OCI-LY7 (cell line): ENCODE results near the gene STS. TPM values are rescaled to one million over a fixed set of nuclear protein-coding genes. Genes with fewer than 3 reads are reported as not detected.

Experiments
- BruUV-seq: library from RNA; stranded (reverse); fragments of 400-500 nt; replicated peaks from 2 replicates; lab custom pipeline; 2021; lab: Mats Ljungman, UMichigan
- CTCF ChIA-PET: fragments of 300-600 bp; sonication (Branson Sonifier 250); formaldehyde crosslinking; loops from one replicate; lab custom pipeline; 2022; ENCODE audit warnings: antibody characterized with exemption; ENCODE audit not compliant: unreplicated experiment; lab: Charles Lee
- POLR2A ChIA-PET: fragments of 300-600 bp; sonication (Branson Sonifier 250); formaldehyde crosslinking; loops from one replicate; lab custom pipeline; 2022; ENCODE audit warnings: antibody characterized with exemption; lab: Charles Lee
- DNase-seq: peaks from one replicate; pipeline ENCODE4 v3.0.0-alpha.2; 2015; ENCODE audit warnings: low spot score
- H2AFZ ChIP-seq: fragments of 200-600 bp; sonication (generic), shearing (Covaris generic); 2 replicates; pipeline ENCODE4 v1.6.1; 2014; ENCODE audit warnings: mild to moderate bottlenecking, antibody characterized with exemption, low read length, moderate library complexity
- H3K27ac ChIP-seq: fragments of 200-600 bp; sonication (generic); 2 replicates; pipeline ENCODE4 v1.5.1; 2014; ENCODE audit warnings: mixed run types, low read depth, mild to moderate bottlenecking, moderate library complexity, low read length, inconsistent platforms; ENCODE audit not compliant: poor library complexity, severe bottlenecking
- H3K36me3 ChIP-seq: fragments of 200-600 bp; sonication (generic); 2 replicates; pipeline ENCODE4 v1.6.1; 2014; ENCODE audit warnings: mild to moderate bottlenecking, antibody characterized with exemption, low read length, moderate library complexity, mixed read lengths; ENCODE audit not compliant: insufficient read depth
- H3K4me1 ChIP-seq: fragments of 200-600 bp; sonication (generic); 2 replicates; pipeline ENCODE4 v1.5.1; 2014; ENCODE audit warnings: mild to moderate bottlenecking, low read length; ENCODE audit not compliant: insufficient read depth, poor library complexity, severe bottlenecking
- H3K4me2 ChIP-seq: fragments of 200-600 bp; sonication (generic); 2 replicates; pipeline ENCODE4 v1.6.1; 2014; ENCODE audit warnings: mild to moderate bottlenecking, low read length
- H3K4me3 ChIP-seq: fragments of 200-600 bp; sonication (generic); 2 replicates; pipeline ENCODE4 v1.5.1; 2014; ENCODE audit warnings: mild to moderate bottlenecking, low read depth, low read length; ENCODE audit not compliant: poor library complexity, severe bottlenecking
- H3K79me2 ChIP-seq: fragments of 200-600 bp; sonication (generic); 2 replicates; pipeline ENCODE4 v1.6.1; 2016; ENCODE audit warnings: low read depth, mild to moderate bottlenecking, low read length, moderate library complexity, mixed read lengths; ENCODE audit not compliant: insufficient read depth
- H3K9me2 ChIP-seq: fragments of 200-600 bp; sonication (generic); 2 replicates; pipeline ENCODE4 v1.6.1; 2016; ENCODE audit warnings: mild to moderate bottlenecking, low read length, mixed read lengths; ENCODE audit not compliant: insufficient read depth
- H3K9me3 ChIP-seq: fragments of 200-600 bp; sonication (generic); 2 replicates; pipeline ENCODE4 v1.6.1; 2014; ENCODE audit warnings: mild to moderate bottlenecking, mixed run types, low read length, mixed read lengths
- H4K20me1 ChIP-seq: fragments of 200-600 bp; sonication (generic); 2 replicates; pipeline ENCODE4 v1.6.1; 2014; ENCODE audit warnings: mild to moderate bottlenecking, antibody characterized with exemption, low read length, moderate library complexity, mixed read lengths; ENCODE audit not compliant: insufficient read depth
- EZH2phosphoT487 ChIP-seq: fragments of 200-600 bp; sonication (generic); IDR thresholded peaks from 2 replicates; pipeline ENCODE4 v1.6.1; 2018; ENCODE audit warnings: low read depth, borderline replicate concordance, mild to moderate bottlenecking, mixed run types, antibody characterized with exemption, low read length, moderate library complexity, mixed read lengths
- intact Hi-C: fragments of 100-400 bp; cut with micrococcal nuclease; formaldehyde crosslinking; loops from one replicate; pipeline ENCODE4 v1.10.0; 2022; ENCODE audit not compliant: unreplicated experiment
- total RNA-seq, 2 experiments: library from RNA; depleted of rRNA in 1 of 2; stranded (reverse); fragments of >200 nt in 1 of 2; shearing (Covaris generic) in 1 of 2; gene quantifications; 2 replicates each; pipeline ENCODE4 v1.2.3, GENCODE V29; 2014 to 2022
- TF ChIP-seq, protein P1 (sequence below): fragments of 200-600 bp; sonication (generic); conservative IDR thresholded peaks from 2 replicates; pipeline ENCODE4 v1.5.1; 2014; ENCODE audit warnings: mild to moderate bottlenecking, antibody characterized with exemption, low read length, moderate library complexity, mixed read lengths

STS gene
- total RNA-seq, 2 experiments from 2014 or later: 16.3 to 40.3 TPM

- peaks cover 10% of the 10 kb centered on the region for H3K4me1 ChIP-seq
- H4K20me1 ChIP-seq: no peaks in the 10 kb centered on the region
- H3K9me2 ChIP-seq: no peaks in the 10 kb centered on the region
- intact Hi-C loops: no loop called here
- no peaks in the 10 kb centered on the region for H3K36me3 ChIP-seq
- no peak overlapping the region for H3K27ac ChIP-seq
- no peak overlapping the region for H3K4me2 ChIP-seq
- no peak overlapping the region for H3K4me3 ChIP-seq
- POLR2A ChIA-PET: no interaction called here
- no peak for TF ChIP-seq EZH2phosphoT487
- TF ChIP-seq, protein P1, sequence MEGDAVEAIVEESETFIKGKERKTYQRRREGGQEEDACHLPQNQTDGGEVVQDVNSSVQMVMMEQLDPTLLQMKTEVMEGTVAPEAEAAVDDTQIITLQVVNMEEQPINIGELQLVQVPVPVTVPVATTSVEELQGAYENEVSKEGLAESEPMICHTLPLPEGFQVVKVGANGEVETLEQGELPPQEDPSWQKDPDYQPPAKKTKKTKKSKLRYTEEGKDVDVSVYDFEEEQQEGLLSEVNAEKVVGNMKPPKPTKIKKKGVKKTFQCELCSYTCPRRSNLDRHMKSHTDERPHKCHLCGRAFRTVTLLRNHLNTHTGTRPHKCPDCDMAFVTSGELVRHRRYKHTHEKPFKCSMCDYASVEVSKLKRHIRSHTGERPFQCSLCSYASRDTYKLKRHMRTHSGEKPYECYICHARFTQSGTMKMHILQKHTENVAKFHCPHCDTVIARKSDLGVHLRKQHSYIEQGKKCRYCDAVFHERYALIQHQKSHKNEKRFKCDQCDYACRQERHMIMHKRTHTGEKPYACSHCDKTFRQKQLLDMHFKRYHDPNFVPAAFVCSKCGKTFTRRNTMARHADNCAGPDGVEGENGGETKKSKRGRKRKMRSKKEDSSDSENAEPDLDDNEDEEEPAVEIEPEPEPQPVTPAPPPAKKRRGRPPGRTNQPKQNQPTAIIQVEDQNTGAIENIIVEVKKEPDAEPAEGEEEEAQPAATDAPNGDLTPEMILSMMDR: no peak
- DNase-seq: no peak
- BruUV-seq: no TSS peak
- H2AFZ ChIP-seq: no peak overlapping the region
- no peaks in the 10 kb centered on the region for H3K9me3 ChIP-seq
- H3K79me2 ChIP-seq: peaks cover 7% of the 10 kb centered on the region; the same call in 1 of the 2 replicates
- CTCF ChIA-PET: no interaction called here
Observed at GRCh38 chrX:7153231-7153630, 5.7 kb downstream of the STS start.

- no peak overlapping the region for H2AFZ ChIP-seq
- CTCF ChIA-PET: no interaction called here
- no peaks in the 10 kb centered on the region for H4K20me1 ChIP-seq
- intact Hi-C loops: no loop called here
- H3K27ac ChIP-seq: no peak overlapping the region
- H3K36me3 ChIP-seq: no peaks in the 10 kb centered on the region
- H3K4me3 ChIP-seq: no peak overlapping the region
- H3K4me1 ChIP-seq: peaks cover 7% of the 10 kb centered on the region
- no peaks in the 10 kb centered on the region for H3K9me3 ChIP-seq
- H3K4me2 ChIP-seq: no peak overlapping the region
- BruUV-seq: no TSS peak
- H3K79me2 ChIP-seq: peaks cover 2% of the 10 kb centered on the region; the same call in 1 of the 2 replicates
- DNase-seq: no peak
- no peaks in the 10 kb centered on the region for H3K9me2 ChIP-seq
- POLR2A ChIA-PET: interaction anchor here (0.9 to 1.2 kb wide), 2 partner anchors 13 to 65 kb away, joined by 3 to 4 read pairs; no protein-coding TSS in a partner anchor
- TF ChIP-seq EZH2phosphoT487: no peak
- TF ChIP-seq, protein P1: no peak
Observed at GRCh38 chrX:7154041-7154597, 6.6 kb downstream of the STS start.

- no peaks in the 10 kb centered on the region for H3K36me3 ChIP-seq
- BruUV-seq: no TSS peak
- POLR2A ChIA-PET: interaction anchor here (0.7 to 1.2 kb wide), 2 partner anchors 12 to 14 kb away, joined by 3 read pairs; no protein-coding TSS in a partner anchor
- H3K9me2 ChIP-seq: no peaks in the 10 kb centered on the region
- no peaks in the 10 kb centered on the region for H3K4me1 ChIP-seq
- H3K79me2 ChIP-seq: no peaks in the 10 kb centered on the region
- no peaks in the 10 kb centered on the region for H3K9me3 ChIP-seq
- no peak overlapping the region for H3K27ac ChIP-seq
- CTCF ChIA-PET: no interaction called here
- DNase-seq: no peak
- intact Hi-C loops: no loop called here
- no peak overlapping the region for H3K4me3 ChIP-seq
- no peak overlapping the region for H3K4me2 ChIP-seq
- no peak overlapping the region for H2AFZ ChIP-seq
- H4K20me1 ChIP-seq: no peaks in the 10 kb centered on the region
- TF ChIP-seq EZH2phosphoT487: no peak
- TF ChIP-seq, protein P1: no peak
Observed at GRCh38 chrX:7155163-7155562, 7.7 kb downstream of the STS start.
